NT2/D1 (cell line): ENCODE data around the gene DPP6.

Experiments
- SUZ12 ChIP-seq: IDR thresholded peaks from 2 replicates; pipeline ENCODE4 v1.6.1; 2011; ENCODE audit not compliant: insufficient read length, insufficient read depth; ENCODE audit errors: extremely low read depth
- YY1 ChIP-seq: IDR thresholded peaks from 2 replicates; pipeline ENCODE4 v1.6.1; 2011; ENCODE audit not compliant: insufficient read length, insufficient read depth
- ZNF274 ChIP-seq: IDR thresholded peaks from 2 replicates; pipeline ENCODE4 v1.6.1; 2011; ENCODE audit warnings: mild to moderate bottlenecking, low read depth, low read length

DNA sequence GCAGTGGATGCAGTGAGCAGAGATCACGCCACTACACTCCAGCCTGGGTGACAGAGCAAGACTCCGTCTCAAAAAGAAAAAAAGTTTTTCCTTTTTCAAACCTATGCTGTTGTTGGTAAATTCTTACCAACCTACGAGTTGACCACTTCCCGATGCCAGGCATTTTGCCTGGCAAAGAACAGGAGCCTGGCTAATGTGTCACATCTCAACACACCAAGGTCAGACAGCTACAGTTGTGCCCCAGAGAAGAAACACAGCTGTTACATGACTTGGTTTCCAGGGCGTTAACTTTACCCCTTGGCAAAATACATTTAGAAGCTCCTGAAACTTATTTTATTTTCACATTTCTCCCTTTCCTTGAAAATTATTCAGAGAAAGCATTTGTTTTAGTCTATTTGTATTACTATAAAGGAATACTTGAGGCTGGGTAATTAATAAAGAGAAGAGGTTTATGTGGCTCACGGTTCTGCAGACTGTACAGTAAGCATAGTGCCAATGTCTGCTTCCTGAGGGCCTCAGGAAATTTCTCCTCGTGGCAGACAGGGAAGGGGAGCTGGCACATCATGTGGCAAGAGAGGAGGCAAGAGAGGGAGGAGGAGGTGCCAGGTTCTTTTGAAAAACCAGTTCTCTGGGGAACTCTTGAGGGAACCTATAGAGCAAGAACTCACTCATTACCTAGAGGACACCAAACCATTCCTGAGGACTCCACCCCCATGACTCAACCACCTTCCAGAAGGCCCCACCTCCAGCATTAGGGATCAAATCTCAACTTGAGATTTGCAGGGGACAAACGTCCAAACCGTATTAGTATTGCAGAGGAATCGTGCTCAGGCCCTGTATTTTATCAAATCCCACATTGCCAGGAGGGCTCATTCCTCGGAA lies 867.4 kb downstream of the DPP6 start:
- TF ChIP-seq ZNF274 (no peak), SUZ12 (no peak), YY1 (no peak)
